ENCODE results near the gene NOP53. TPM values are rescaled to one million over a fixed set of nuclear protein-coding genes. Genes with fewer than 3 reads are reported as not detected.

The NOP53 gene
- total and polyA plus RNA-seq, 4 donors: 25.8 to 85.5 (median 38.6) TPM

- peaks cover 6 to 35% (median 12%) of the 10 kb centered on the region in 4 donors for H3K36me3 ChIP-seq (ENCODE audit: control insufficient read depth in 4 of 4, insufficient read depth in 3 of 4, low read depth in 1 of 4, low read length in 3 of 4)
- WGBS: 75% methylated on average over 9 of the region's 9 CpGs
- peak; percentile 70 for DNase-seq (ENCODE audit: low spot score)
These were observed 45.9 kb upstream of the NOP53 start for GRCh38 chr19:47699360-47699917.

DNA sequence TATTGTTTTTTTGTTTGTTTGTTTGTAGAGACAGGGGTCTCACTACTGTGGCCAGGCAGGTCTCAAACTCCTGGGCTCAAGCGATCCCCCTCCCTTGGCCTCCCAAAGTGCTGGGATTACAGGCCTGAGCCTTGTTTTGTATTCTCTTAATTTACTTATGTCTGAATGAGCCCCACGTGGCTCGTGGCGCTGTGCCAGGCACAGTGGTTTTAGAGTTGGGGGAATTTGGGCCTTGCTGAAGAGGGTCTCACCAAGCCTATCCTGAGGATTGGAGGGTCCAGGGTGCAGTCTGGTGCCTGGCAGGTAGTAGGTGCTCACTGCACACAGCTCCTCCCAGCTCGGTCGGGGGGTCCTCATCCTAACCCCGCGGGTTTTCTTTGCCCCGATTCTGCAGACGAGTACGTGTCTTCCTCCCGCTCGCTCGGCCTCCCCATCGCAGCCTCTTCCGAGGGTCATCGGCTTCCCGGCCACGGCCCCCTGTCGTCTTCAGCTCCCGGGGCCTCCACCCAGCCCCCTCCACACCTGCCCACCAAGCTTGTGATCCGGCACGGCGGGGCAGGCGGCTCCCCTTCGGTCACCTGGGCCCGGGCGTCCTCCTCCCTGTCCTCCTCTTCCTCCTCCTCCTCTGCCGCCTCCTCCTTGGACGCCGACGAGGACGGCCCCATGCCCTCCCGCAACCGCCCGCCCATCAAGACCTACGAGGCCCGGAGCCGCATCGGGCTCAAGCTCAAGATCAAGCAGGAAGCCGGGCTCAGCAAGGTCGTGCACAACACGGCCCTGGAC, 44.2 kb upstream of the NOP53 start:
- DNase-seq (ENCODE audit: low spot score): no peak
- H3K9me3 ChIP-seq (ENCODE audit: control insufficient read depth in 4 of 4, low read length in 3 of 4): no peaks in the 10 kb centered on the region
- peaks cover 0 to 3% (median 0%) of the 10 kb centered on the region in 4 donors for H3K4me1 ChIP-seq (ENCODE audit: control insufficient read depth in 4 of 4, insufficient read depth in 4 of 4, low read length in 3 of 4)
- H3K36me3 ChIP-seq (ENCODE audit: control insufficient read depth in 4 of 4, insufficient read depth in 3 of 4, low read depth in 1 of 4, low read length in 3 of 4): peaks cover 6 to 35% (median 9%) of the 10 kb centered on the region in 4 donors
- H3K27ac ChIP-seq (ENCODE audit: low read depth in 1 of 2, low read length in 2 of 2): no peak overlapping the region
- WGBS: 94% methylated on average over 43 of the region's 43 CpGs
- no peaks in the 10 kb centered on the region for H3K27me3 ChIP-seq (ENCODE audit: control insufficient read depth in 4 of 4, insufficient read depth in 4 of 4, low read length in 3 of 4)
- H3K9ac ChIP-seq (ENCODE audit: low read depth in 1 of 2, low read length in 2 of 2): no peak overlapping the region
- no peak overlapping the region for H3K4me3 ChIP-seq (ENCODE audit: low read depth in 1 of 3, low read length in 3 of 3)
- no peak for TF ChIP-seq TAF1 (conservative IDR thresholded peaks at IDR 0.05)
- TF ChIP-seq GABPA (IDR thresholded peaks at IDR 0.05 in 1 of 2, conservative IDR thresholded peaks at IDR 0.05 in 1 of 2): no peak
- no peak for TF ChIP-seq FOXA2 (IDR thresholded peaks at IDR 0.05)
- TF ChIP-seq JUND (IDR thresholded peaks at IDR 0.05): no peak
- no peak for TF ChIP-seq RXRA (IDR thresholded peaks at IDR 0.05)
- TF ChIP-seq YY1 (IDR thresholded peaks at IDR 0.05): no peak
- TF ChIP-seq FOXA1 (IDR thresholded peaks at IDR 0.05): no peak
- TF ChIP-seq ZBTB33 (IDR thresholded peaks at IDR 0.05): no peak
- TF ChIP-seq, protein P1, sequence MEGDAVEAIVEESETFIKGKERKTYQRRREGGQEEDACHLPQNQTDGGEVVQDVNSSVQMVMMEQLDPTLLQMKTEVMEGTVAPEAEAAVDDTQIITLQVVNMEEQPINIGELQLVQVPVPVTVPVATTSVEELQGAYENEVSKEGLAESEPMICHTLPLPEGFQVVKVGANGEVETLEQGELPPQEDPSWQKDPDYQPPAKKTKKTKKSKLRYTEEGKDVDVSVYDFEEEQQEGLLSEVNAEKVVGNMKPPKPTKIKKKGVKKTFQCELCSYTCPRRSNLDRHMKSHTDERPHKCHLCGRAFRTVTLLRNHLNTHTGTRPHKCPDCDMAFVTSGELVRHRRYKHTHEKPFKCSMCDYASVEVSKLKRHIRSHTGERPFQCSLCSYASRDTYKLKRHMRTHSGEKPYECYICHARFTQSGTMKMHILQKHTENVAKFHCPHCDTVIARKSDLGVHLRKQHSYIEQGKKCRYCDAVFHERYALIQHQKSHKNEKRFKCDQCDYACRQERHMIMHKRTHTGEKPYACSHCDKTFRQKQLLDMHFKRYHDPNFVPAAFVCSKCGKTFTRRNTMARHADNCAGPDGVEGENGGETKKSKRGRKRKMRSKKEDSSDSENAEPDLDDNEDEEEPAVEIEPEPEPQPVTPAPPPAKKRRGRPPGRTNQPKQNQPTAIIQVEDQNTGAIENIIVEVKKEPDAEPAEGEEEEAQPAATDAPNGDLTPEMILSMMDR (IDR thresholded peaks at IDR 0.05; ENCODE audit: low read depth, low read length, missing input control): no peak
- TF ChIP-seq EGR1 (IDR thresholded peaks at IDR 0.05; ENCODE audit: low read depth in 2 of 2): no peak
- TF ChIP-seq SP1 (IDR thresholded peaks at IDR 0.05): no peak
- no peak for TF ChIP-seq NR2F2 (IDR thresholded peaks at IDR 0.05)
- no peak for TF ChIP-seq HNF4A (conservative IDR thresholded peaks at IDR 0.05)

More at GRCh38 chr19:47699360-47699917, 45.9 kb upstream of the NOP53 start:
- Histone ChIP-seq H3K27ac (ENCODE audit: low read depth in 1 of 2, low read length in 2 of 2) (no peak overlapping the region), H3K4me1 (ENCODE audit: control insufficient read depth in 4 of 4, insufficient read depth in 4 of 4, low read length in 3 of 4) (peaks cover 0 to 3% (median 0%) of the 10 kb centered on the region in 4 donors), H3K9ac (ENCODE audit: low read depth in 1 of 2, low read length in 2 of 2) (no peak overlapping the region), H3K9me3 (ENCODE audit: control insufficient read depth in 4 of 4, low read length in 3 of 4) (no peaks in the 10 kb centered on the region), H3K4me3 (ENCODE audit: low read depth in 1 of 3, low read length in 3 of 3) (no peak overlapping the region), H3K27me3 (ENCODE audit: control insufficient read depth in 4 of 4, insufficient read depth in 4 of 4, low read length in 3 of 4) (no peaks in the 10 kb centered on the region)
- TF ChIP-seq, protein P1 (IDR thresholded peaks at IDR 0.05; ENCODE audit: low read depth, low read length, missing input control): peak; percentile 68
- TF ChIP-seq ZBTB33 (IDR thresholded peaks at IDR 0.05): no peak
- TF ChIP-seq NR2F2 (IDR thresholded peaks at IDR 0.05): no peak
- peak; percentile 54 to 77 for TF ChIP-seq RAD21 (IDR thresholded peaks at IDR 0.05)
